GM18868 (cell line): ENCODE results near the gene E2F3.
A peak's percentile ranks its signal among the peaks of the same experiment; 100 is the strongest.

Experiments
- ATAC-seq: cut with Tn5 transposase; IDR thresholded peaks from one replicate; pipeline ENCODE4 v1.9.1; 2021; ENCODE audit warnings: mild to moderate bottlenecking, moderate library complexity; ENCODE audit not compliant: unreplicated experiment

The E2F3 gene

DNA sequence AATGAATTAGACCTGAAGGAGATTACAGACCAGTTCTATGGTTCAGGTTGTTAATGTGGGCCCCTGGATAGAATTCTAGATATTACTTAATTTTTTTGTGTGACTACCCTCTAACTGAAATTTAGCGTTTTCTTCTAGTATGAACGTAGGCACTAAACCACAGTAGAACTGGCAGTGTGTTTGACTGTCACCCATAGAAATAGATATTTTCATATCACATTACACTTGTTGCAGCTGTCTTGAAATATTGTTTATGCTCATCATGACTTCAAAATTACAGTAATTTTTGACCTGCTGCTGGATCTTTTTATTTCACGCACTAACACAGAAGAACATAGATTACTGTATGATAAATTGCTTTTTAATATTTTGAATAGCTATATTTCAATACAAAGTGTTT is 31.6 kb downstream of the E2F3 start:
- no peak for ATAC-seq

DNA sequence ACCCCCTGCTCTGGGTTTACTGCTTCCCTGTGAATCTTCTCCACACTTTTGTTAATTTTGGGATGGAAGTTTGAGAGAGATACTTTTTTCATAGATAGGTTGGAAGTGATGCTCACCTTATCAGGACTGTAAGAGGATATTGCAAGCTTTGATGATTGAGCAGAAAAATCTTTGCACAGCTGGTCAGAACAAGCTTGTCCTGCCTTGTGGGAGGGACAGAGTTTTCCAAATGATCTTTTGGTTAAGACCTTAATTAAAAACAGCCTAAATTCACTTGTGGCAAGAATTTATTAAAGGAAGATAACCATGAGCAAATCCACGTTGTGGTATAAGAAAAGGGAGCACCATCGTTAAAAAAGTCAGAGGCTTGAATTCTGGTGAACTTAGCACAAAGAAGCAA is 32.2 kb downstream of the E2F3 start:
- no peak for ATAC-seq

DNA sequence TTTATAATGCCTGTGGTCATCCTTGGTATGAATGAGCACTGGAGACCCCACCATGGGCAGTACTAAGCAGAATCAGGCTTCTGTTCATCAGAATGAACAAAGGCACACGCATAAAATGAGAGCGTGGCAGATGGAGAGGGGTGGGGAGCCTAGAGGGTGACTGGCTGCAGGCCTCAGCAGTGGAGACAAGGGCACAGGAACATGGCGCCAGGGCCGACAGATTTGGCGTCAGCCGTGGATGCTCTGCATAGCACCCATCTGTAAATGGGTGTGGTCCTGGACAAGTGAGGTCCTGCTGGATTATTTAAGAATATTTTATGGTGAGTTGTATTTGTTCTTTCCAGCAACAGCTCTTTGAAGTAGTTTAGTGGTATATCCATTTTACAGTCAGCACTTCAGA is 33.1 kb downstream of the E2F3 start:
- ATAC-seq, result no peak

DNA sequence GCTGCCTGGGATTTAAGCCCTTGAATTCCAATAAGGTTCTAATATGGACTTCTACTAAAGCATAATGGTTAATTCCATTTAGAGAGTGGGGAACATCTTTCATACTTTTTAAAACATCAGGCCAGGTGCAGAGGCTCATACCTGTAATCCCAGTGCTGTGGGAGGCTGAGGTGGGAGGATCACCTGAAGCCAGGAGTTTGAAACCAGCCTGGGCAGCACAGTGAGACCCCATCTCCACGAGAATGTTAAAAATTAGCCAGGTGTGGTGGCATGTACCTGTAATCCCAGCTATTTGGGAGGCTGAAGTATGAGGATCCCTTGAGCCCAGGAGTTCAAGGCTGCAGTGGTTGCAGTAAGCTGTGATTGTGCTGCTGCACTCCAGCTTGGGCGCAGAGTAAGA is 35.0 kb downstream of the E2F3 start:
- ATAC-seq, result no peak

DNA sequence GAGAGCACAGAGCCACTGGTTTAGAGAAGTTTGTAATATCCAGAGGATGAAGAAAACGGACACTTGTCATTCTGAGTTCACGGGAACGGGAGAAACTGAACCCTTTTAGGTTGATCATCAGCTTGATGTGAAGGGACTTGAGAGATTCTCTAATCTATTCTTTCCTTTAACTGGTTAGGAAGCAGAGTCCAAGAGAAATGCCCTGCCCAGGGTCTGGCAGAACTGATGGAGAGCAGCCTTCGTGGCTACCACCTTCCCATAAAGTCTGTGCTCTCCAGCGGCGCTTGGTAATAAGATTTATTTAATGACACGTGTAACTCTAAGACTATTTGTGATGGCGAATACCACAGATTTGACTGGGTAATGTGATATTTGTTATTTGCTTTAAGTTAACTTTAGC is 36.0 kb downstream of the E2F3 start:
- ATAC-seq, result no peak

DNA sequence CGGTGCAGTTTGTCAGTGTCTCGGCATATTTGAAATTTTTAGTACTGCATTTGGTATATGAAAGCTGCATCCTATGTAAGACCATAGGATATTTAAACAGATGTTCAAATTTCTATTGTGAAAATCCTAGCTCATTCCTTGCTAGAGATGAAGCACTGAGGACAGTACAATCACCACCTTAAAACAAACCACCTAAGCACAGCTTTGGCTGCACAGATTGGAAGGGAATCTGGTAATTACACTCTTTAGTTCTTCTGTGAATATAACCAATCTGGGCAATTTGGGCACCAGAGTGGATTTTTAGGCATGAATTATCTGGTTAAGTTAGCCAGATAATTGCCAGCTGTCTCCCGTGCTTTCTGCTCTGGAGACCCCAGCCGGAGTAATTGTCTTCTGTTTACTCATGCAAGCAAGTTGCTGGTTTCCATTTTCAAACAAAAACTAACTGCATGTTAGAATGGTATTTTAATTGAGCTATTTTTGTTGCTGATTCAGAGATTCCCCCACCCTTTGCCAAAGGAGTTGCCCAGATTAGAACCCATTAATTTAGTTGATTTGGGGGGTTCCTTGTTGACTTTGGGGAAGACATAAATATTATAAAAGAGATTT is 36.9 kb downstream of the E2F3 start:
- ATAC-seq, result peak; percentile 47

DNA sequence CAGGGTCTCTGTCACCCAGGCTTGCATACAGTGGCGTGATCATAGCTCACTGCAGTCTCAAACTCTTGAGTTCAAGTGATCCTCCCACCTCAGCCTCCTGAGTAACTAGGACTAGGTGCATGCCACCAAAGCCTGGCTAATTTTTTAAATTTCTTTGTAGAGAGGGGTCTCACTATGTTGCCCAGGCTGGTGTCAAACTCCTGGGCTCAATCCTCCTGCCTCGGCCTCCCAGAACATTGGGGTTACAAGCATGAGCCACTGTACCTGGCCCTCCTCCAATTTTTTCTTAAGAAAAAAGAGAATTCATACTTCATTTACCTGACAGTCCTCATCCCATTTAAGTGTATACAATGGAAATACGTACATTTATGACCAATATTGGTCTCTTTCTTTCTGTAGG is 37.9 kb downstream of the E2F3 start:
- ATAC-seq, result no peak

DNA sequence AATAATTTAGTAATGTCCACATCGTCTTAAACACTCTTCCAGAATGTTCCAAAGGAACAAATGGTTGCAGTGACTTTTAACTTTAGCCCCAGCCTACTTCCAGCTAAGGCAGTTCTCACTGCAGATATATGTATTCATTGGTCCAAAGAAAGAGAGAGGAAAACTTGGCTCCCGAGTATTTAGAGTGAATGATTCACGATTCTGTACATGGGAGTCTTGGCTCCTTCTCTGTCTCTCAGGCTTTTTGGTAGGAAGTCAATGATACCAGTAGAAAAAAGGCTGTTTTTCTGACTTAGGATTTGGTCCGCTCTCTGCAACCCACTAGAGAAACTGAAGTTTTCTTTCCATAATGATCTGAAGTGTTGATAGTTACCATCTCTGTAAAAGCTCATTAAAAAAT is 38.6 kb downstream of the E2F3 start:
- ATAC-seq, result no peak

DNA sequence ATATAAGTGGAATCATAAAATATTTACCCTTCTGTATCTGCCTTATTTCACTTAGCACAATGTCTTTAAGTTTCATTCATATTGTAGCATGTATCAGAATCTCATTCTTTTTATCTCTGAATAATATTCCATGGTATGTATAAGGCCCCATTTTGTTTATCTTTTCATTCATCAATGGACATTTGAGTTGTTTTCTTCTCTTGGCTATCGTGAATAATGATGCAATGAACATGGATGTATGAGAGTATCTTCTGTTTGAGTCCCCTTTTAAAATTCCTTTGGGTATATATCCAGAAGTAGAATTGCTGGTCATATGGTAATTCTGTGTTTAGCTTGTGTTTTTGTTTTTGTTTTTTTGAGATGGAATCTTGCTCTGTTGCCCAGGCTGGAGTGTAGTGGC is 39.6 kb downstream of the E2F3 start:
- ATAC-seq, result no peak

DNA sequence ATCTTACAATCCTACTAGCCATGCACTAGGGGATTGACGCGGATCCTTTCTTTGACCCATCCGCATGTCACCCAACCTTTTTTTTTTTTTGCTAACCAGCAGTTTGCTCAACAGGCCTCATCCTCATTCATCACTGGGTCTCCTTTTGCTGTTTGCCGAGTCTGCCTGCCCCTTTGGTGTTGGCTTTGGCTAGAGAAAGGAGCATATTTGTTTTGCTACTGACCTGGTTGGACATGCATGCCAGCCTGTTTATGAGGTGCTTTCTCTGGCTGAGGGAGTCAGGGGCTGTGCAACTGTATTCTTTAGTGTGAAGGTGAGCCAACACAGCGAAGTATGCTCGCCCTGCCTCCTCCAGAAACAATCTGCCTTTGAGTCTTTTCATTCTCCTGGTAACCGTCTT is 40.2 kb downstream of the E2F3 start:
- ATAC-seq, result no peak

DNA sequence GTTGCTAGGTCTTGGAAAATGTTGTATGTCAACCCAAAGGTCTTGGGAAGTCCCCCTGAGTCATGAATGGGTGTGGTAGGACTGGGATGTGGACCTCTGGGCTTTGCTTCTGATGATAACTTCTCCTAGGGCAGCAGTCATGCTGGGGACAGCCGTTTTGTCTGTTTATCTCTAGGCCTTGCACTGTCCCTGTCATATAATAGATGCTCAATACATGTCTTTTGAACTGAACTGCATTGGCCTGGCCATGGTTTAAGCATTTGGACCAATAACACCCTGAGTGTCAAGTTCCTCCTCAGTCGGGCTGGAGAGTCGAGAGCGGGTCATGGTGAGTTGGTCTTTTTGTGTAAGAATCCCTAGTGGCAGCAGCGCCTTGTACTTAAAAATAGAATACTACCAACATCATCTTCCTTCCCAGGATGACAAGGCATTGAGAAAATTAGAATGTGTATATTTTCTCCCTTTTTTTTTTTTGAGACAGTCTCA is 43.1 kb downstream of the E2F3 start:
- no peak for ATAC-seq

DNA sequence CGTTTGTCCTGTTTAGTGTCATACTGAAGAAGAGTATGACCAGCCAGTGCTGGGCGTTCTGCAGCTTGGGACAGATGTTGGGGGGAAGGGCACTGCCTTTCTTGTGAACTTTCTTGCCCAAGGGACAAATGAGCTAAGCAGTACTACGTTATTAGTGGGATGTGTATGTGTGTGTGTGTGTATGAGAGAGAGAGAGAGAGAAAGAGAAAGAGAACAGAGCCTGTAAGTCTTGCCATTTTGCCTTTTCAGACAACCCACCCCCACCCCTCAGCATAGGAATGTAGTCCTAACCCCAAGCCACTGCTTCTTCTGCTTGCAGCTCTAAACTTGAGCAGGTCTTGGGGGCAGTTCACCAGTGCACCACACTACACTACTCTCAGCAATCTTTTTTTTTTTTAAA is 45.5 kb downstream of the E2F3 start:
- no peak for ATAC-seq

DNA sequence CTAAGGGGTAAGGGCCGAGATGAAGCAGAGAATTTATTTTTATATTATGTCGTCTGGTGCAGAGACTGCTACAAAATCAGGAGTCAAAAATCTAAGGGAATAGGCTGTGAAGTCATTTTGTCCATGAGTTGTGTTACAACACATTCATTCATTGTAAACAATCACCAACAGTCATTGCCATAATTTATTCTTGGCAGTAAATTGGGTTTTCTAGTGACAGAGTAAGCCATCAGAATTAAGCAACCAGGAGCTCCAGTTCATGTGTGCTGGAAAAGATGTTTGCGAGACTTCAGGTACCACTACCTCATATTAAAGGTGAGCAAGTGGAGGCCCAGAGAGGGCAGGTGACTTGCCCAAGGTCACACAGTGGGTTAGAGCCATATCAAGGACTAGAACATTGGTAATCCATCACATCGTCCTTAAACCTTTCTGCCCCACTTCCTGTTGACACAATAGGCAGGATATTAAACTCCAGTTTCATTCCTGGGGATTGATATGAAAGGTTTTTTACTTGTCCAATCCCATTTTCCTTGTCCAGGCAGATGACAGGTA is 46.0 kb downstream of the E2F3 start:
- ATAC-seq, result no peak

DNA sequence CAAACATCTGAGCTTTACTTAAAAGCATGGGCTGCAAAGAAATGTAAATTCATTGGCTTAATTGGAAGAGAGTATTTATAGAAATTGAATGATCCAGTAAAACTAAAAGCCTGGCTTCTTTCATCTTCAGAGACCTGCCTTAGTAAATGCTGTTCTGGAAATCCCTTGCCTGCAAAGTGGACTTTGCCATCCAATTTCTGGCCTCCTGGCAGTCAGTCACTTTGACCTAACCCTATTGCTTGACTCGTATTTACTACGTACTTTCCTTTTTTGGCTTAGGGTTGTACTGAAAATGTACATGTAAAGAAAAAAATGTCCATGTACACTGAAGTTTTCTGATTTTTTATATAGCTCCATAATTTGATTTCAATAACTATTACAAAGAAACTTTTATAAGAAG is 47.1 kb downstream of the E2F3 start:
- ATAC-seq, result no peak

DNA sequence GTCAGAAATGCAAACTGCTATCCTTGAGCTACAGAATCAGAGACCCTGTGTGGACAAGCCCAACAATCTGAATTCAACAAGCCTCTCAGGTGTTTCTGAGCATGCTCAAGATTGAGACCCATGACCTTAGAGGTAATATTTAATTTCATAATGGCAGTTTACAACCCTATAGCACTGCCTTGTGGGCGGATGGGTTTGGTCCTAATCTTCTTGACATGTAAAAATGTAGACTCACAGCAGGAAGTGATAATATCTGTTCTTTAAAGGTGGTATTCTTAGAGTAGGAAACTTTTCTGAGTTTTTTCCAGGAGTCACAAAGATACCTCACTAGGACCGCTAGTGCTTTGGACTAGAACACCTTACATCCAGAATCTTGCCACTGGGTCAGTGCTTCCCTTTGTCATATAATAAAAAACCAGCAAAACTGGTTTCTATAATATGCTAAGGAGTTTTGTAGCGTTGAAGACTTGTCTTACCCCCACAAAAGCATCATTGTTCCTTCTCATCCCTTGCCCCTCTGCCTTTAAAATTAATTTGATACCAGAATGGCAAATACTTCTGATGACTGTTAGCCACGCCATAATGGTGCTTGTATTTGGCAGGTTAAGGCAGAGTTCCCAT is 52.6 kb downstream of the E2F3 start:
- no peak for ATAC-seq

DNA sequence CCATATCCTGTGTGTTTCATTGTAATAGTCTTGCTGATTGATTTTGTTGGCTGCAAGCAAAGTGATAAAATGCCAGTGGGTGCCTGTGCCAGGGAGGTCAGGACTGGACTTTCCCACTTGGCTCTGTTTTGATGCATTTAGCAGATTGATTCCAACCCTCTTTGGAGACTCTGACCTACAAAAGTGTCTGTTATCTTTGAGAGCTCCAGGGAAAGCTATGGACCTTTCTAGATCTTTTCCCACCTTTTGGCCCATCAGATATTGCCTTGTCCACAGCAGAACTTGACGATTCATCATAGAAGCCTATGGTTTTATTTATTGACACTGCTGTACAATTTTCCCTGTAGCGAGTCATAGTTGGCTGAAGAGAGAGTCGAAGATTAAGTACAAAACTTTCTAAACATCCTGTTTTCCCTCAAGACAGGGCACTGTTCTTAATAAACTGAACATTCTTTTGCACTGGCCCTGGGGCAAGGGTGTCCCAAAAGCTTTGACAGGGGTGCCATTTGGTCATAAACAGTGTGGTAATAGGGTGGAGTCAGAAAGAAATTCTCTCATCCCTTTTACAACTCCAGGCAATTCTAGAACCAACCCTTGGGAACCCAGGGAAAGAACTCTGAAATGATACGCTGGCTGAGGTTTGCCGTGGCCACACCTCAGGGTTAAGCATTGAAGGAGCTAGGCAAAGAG is 53.7 kb downstream of the E2F3 start:
- no peak for ATAC-seq

DNA sequence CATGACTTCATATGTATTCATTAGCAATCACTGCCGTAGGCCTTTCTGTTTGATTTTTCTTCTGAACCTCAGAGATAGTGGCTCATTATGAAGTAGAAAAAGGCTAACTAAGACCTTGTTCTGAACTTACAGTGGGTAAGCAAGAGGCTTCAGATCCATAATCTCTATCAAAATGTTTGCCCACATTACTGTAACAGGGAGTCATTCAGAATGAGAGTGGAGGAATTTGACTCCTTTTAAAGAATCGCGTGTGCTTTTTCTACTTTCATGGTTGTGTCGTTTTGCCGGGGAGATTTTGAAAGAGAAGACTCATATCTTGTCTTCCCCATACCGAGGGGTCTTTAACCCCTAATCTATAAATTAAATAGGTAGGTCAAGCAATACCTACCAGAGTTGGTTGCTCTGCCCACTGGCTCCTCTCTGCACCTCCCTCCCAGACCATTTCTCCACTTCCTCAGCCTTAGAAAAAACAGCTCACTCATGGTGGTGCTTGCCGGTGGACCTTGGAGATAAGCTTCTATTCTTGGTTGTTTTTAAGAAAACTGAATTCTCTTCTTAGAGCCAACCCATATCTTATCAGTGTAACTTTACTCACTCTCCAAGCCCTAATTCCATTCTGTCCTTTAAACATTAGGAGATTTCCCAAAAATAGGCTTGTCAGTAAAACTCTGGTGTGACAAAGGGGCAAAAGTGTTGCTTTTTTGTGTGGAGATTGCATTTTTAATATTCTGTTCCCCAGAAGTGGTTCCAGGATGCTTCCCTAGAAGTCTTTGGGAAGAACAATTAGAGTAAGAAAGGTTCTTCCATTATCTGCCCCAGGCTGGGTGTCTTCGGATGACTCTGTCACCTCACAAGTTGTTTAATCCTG is 56.6 kb downstream of the E2F3 start:
- ATAC-seq, result no peak

DNA sequence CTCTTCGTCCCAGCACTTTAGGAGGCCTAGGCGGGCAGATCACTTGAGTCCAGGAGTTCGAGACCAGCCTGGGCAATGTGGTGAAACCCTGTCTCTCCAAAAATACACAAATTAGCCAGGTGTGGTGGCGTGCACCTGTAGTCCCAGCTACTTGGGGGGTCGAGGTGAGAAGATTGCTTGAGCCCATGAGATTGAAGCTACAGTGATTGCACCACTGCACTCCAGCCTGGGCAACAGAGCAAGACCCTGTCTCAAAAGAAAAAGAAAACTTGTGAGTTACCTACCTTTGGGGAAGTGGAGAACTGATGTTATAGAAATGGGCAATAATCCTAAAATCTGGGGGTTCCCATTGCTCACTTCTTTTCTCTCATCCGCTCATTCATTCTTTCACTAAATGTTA is 58.0 kb downstream of the E2F3 start:
- no peak for ATAC-seq

DNA sequence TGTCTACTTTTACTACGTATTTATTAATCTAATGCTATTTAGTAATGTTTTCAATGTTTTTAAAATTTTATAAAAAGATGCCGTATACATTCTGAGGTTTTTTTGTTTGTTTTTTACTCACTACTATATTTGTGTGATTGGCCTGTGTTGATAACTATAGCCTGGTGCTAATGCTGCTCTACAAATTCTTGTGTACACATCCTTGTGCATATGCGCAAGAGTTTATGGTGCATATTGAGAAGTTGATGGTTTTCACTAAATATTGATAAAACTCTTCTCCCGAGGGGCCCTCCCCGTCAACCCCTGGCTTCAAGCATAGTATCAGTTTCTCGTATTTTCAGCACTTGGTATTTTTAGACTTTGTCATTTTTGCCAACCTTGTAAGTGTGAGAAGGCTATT is 59.9 kb downstream of the E2F3 start:
- no peak for ATAC-seq

DNA sequence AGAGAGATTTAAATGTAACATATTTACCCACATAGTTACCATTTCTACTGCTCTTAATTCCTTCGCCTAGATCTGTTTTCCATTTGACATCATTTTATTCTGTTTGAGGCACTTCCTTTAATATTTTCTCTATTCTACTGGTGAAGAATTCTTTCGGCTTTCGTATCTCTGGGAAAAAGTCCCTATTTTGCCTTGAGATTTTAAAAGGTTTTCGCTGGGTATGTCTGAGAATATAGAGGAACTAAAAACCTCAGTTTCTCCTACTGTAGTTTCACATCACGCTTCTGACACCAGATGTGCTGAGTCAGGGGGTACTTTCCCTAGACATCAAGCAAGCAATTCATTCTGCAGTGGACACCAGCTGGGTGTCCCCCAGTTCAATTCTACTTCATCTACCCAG is 61.7 kb downstream of the E2F3 start:
- ATAC-seq, result peak; percentile 60

DNA sequence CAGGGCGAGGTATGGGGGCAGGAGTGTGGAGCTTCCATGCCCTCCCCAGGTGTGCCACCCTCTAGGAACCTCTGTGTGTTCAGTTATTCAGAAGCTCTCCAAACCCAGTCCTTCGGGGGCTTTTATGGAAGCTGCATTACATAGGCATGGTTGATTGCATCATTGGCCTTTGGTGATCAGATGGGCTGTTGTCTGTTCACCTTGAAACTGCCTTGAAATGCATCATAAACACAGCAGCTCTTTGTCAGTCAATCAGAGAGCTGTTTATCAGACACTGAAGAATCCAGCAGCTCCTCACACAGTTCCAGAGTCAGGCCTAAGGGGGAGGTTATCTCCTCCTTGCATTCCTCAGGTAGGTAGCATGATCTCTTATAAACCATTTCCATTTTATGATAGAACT is 62.4 kb downstream of the E2F3 start:
- ATAC-seq, result no peak
